Thoracic aorta (tissue), 2 donors: ENCODE data around the gene ZNF664. TPM values are rescaled to one million over a fixed set of nuclear protein-coding genes. Genes with fewer than 3 reads are reported as not detected.

Experiments
- ATAC-seq: fragments of 150-250 bp; one replicate; pipeline ENCODE4 v1.8.0; 2017; ENCODE audit warnings: low read depth; ENCODE audit not compliant: insufficient number of reproducible peaks, low FRiP score
- DNase-seq: peaks from one replicate; pipeline ENCODE4 v3.0.0-alpha.2; 2020; ENCODE audit warnings: low spot score
- H3K27ac ChIP-seq, 2 donors: fragments of 200-600 bp; sonication (generic); 1 replicate in 1 of 2; 2 replicates in 1 of 2; pipeline ENCODE4 v1.5.1; 2016; ENCODE audit warnings: mild to moderate bottlenecking in 2 of 2, moderate library complexity in 2 of 2
- H3K27me3 ChIP-seq: fragments of 200-600 bp; sonication (generic); replicated peaks from 2 replicates; pipeline ENCODE4 v1.6.0; 2016; ENCODE audit warnings: mild to moderate bottlenecking; ENCODE audit not compliant: insufficient read depth
- H3K36me3 ChIP-seq: fragments of 200-600 bp; sonication (generic); one replicate; pipeline ENCODE4 v1.5.1; 2016
- H3K4me1 ChIP-seq, 2 donors: fragments of 200-600 bp; sonication (generic); 1 replicate in 1 of 2; 2 replicates in 1 of 2; pipeline versions ENCODE4 v1.5.1 to v1.6.0; 2016; ENCODE audit warnings: low read depth in 2 of 2, mild to moderate bottlenecking in 1 of 2; ENCODE audit not compliant: control insufficient read depth in 1 of 2
- H3K4me3 ChIP-seq: fragments of 200-600 bp; sonication (generic); 2 replicates; pipeline ENCODE4 v1.5.1; 2016; ENCODE audit warnings: mild to moderate bottlenecking
- H3K9me3 ChIP-seq: fragments of 200-600 bp; sonication (generic); 2 replicates; pipeline ENCODE4 v1.5.1; 2016
- total RNA-seq, 2 donors: library from RNA; depleted of rRNA; stranded (reverse); fragments of >200 nt; gene quantifications; one replicate each; pipeline versions ENCODE4 v1.1.0 to v1.2.3, GENCODE V29; 2016
- TF ChIP-seq, protein P1 (sequence below): fragments of 200-600 bp; sonication (generic); IDR thresholded peaks from one replicate; pipeline ENCODE4 v1.5.1; 2019; ENCODE audit warnings: antibody characterized with exemption

The ZNF664 gene
- total RNA-seq, 2 donors from 2014 or later, result 46.4 to 48.2 TPM

- H3K4me1 ChIP-seq, result no peaks in the 10 kb centered on the region
- H3K4me3 ChIP-seq, result no peak overlapping the region
- H3K36me3 ChIP-seq, result peaks cover 4% of the 10 kb centered on the region
- no peaks in the 10 kb centered on the region for H3K27me3 ChIP-seq
- DNase-seq (no peak), ATAC-seq (no peak)
- no peaks in the 10 kb centered on the region for H3K9me3 ChIP-seq
- TF ChIP-seq, protein P1, sequence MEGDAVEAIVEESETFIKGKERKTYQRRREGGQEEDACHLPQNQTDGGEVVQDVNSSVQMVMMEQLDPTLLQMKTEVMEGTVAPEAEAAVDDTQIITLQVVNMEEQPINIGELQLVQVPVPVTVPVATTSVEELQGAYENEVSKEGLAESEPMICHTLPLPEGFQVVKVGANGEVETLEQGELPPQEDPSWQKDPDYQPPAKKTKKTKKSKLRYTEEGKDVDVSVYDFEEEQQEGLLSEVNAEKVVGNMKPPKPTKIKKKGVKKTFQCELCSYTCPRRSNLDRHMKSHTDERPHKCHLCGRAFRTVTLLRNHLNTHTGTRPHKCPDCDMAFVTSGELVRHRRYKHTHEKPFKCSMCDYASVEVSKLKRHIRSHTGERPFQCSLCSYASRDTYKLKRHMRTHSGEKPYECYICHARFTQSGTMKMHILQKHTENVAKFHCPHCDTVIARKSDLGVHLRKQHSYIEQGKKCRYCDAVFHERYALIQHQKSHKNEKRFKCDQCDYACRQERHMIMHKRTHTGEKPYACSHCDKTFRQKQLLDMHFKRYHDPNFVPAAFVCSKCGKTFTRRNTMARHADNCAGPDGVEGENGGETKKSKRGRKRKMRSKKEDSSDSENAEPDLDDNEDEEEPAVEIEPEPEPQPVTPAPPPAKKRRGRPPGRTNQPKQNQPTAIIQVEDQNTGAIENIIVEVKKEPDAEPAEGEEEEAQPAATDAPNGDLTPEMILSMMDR, result no peak
- H3K27ac ChIP-seq, result no peak overlapping the region
Observed at GRCh38 chr12:124006846-124007713, 34.1 kb downstream of the ZNF664 start.

- ATAC-seq, result no peak
Observed at GRCh38 chr12:124007826-124008570, 35.0 kb downstream of the ZNF664 start.

GRCh38 chr12:124008595-124008994 is 35.6 kb downstream of the ZNF664 start:
- no peaks in the 10 kb centered on the region for H3K27me3 ChIP-seq
- TF ChIP-seq, protein P1, result no peak
- no peak overlapping the region for H3K27ac ChIP-seq
- no peaks in the 10 kb centered on the region for H3K9me3 ChIP-seq
- H3K4me3 ChIP-seq, result no peak overlapping the region
- ATAC-seq (no peak), DNase-seq (no peak)
- H3K4me1 ChIP-seq, result no peaks in the 10 kb centered on the region
- peaks cover 16% of the 10 kb centered on the region for H3K36me3 ChIP-seq

More at GRCh38 chr12:124007826-124008570, 35.0 kb downstream of the ZNF664 start:
- no peak overlapping the region for H3K27ac ChIP-seq
- H3K36me3 ChIP-seq, result peaks cover 10% of the 10 kb centered on the region
- TF ChIP-seq, protein P1, result no peak
- no peak for DNase-seq
- H3K9me3 ChIP-seq, result no peaks in the 10 kb centered on the region
- H3K4me3 ChIP-seq, result no peak overlapping the region
- no peaks in the 10 kb centered on the region for H3K4me1 ChIP-seq
- H3K27me3 ChIP-seq, result no peaks in the 10 kb centered on the region

DNA sequence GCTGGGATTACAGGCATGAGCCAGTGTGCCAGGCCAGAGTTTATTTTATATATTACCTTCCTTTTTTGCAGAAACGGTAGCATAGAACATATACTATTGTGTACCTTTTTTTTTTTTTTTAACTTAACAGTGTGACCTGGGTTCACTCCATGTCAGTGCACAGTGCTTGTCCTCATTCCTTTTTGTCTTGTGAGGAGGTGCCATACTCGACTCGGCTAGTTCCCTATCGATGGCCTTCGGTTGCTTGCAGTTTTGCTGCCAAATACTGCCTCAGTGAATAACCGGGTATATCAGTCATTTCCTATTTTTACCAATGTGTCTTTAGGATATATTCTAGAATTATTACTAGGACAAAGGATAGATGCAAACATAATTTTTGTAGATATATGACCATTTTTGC is 36.8 kb downstream of the ZNF664 start:
- Histone ChIP-seq H3K27me3 (no peaks in the 10 kb centered on the region), H3K27ac (no peak overlapping the region)
- ATAC-seq, result no peak

DNA sequence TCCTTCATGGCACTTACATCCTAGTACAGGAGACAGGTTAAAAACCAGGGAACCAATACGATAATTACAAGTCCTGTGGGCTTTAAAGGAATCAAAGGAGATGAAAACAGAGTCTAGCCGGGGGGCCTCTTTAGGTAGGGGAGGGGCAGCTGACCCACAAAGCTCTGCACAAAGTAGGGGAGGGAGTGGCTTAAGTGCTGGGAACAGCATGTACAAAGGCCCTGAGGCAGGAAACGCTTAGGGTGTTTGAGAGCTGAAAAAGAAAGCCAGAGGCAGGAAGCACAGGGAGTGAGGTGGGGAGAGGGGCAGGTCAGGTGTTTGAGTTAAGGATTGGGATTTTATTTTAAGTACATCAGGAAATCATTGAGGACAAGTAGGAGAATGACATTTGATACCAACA is 37.7 kb downstream of the ZNF664 start:
- Histone ChIP-seq H3K4me3 (no peak overlapping the region), H3K9me3 (no peaks in the 10 kb centered on the region), H3K27ac (no peak overlapping the region), H3K36me3 (peaks cover 17% of the 10 kb centered on the region), H3K27me3 (no peaks in the 10 kb centered on the region), H3K4me1 (no peaks in the 10 kb centered on the region)
- ATAC-seq, result no peak
- TF ChIP-seq, protein P1, result no peak
- DNase-seq, result no peak

More for the DNA sequence above, 36.8 kb downstream of the ZNF664 start:
- DNase-seq, result no peak
- H3K36me3 ChIP-seq, result peaks cover 17% of the 10 kb centered on the region
- no peaks in the 10 kb centered on the region for H3K9me3 ChIP-seq
- TF ChIP-seq, protein P1, result no peak
- H3K4me3 ChIP-seq, result no peak overlapping the region
- no peaks in the 10 kb centered on the region for H3K4me1 ChIP-seq
